Gastrocnemius medialis (tissue), 4 donors: ENCODE data around the gene THOC5. TPM values are rescaled to one million over a fixed set of nuclear protein-coding genes. Genes with fewer than 3 reads are reported as not detected.

Experiments
- ATAC-seq, 2 donors: fragments of 150-250 bp; one replicate each; pipeline ENCODE4 v1.9.1; 2016
- DNase-seq, 2 donors: peaks; one replicate each; pipeline ENCODE4 v3.0.0-alpha.2; 2019
- H3K27ac ChIP-seq, 4 donors: fragments of 200-600 bp; sonication (generic); 1 replicate in 1 of 4; 2 replicates in 3 of 4; pipeline ENCODE4 v1.5.1; 2016 to 2018; ENCODE audit warnings: mild to moderate bottlenecking in 2 of 4, moderate library complexity in 1 of 4
- H3K27me3 ChIP-seq, 3 donors: fragments of 200-600 bp; sonication (generic) in 2 of 3; 1 replicate in 1 of 3; 2 replicates in 2 of 3; pipeline versions ENCODE4 v1.5.1 to v1.6.0; 2016 to 2019; ENCODE audit warnings: mild to moderate bottlenecking in 1 of 3, moderate library complexity in 1 of 3
- H3K36me3 ChIP-seq, 2 donors: fragments of 200-600 bp; sonication (generic) in 1 of 2; one replicate each; pipeline ENCODE4 v1.5.1; 2017 to 2018
- H3K4me1 ChIP-seq, 2 donors: fragments of 200-600 bp; sonication (generic) in 1 of 2; one replicate each; pipeline ENCODE4 v1.5.1; 2016 to 2017; ENCODE audit warnings: mild to moderate bottlenecking in 2 of 2
- H3K4me3 ChIP-seq, 4 donors: fragments of 200-600 bp; sonication (generic) in 3 of 4; 1 replicate in 1 of 4; 2 replicates in 3 of 4; pipeline ENCODE4 v1.5.1; 2016 to 2019; ENCODE audit warnings: mild to moderate bottlenecking in 2 of 4
- H3K9me3 ChIP-seq, 3 donors: fragments of 200-600 bp; sonication (generic) in 2 of 3; 1 replicate in 1 of 3; 2 replicates in 2 of 3; pipeline ENCODE4 v1.5.1; 2016 to 2019
- CTCF ChIP-seq, 5 experiments: fragments of 450-650 bp in 3 of 5; fragments of 200-600 bp in 2 of 5; sonication (generic) in 2 of 5; IDR thresholded peaks in 4 of 5; conservative IDR thresholded peaks in 1 of 5; 1 replicate in 4 of 5; 2 replicates in 1 of 5; pipeline ENCODE4 v1.5.1; 2016 to 2019; ENCODE audit warnings: antibody characterized with exemption in 5 of 5, mild to moderate bottlenecking in 3 of 5, moderate library complexity in 3 of 5
- POLR2A ChIP-seq, 2 donors: fragments of 450-650 bp; IDR thresholded peaks; one replicate each; pipeline ENCODE4 v1.6.1; 2017; ENCODE audit warnings: antibody characterized with exemption in 2 of 2, mild to moderate bottlenecking in 2 of 2, moderate library complexity in 2 of 2
- in situ Hi-C, 4 donors: fragments of 200-750 bp; cut with MboI; loops; one replicate each; pipeline versions ENCODE4 v1.15.0 to v1.8.0; 2017; ENCODE audit warnings: low sequenced_read_pairs in 4 of 4
- intact Hi-C: fragments of 100-400 bp; cut with DNase I; formaldehyde crosslinking; loops from one replicate; pipeline ENCODE4 v1.15.1; 2023; ENCODE audit warnings: low total_unique reads
- total RNA-seq, 4 donors: library from RNA; depleted of rRNA; stranded (reverse); fragments of >200 nt; gene quantifications; one replicate each; pipeline versions ENCODE4 v1.1.0 to v1.2.3, GENCODE V29; 2016

The THOC5 gene
- total RNA-seq, 4 donors from 2014 or later = 38.4 to 71.4 (median 56.3) TPM

- no peak overlapping the region for H3K4me3 ChIP-seq
- intact Hi-C loops (no loop called here), in situ Hi-C loops (no loop called here)
- H3K27me3 ChIP-seq = peaks cover under 1 to 6% (median under 1%) of the 10 kb centered on the region in 3 donors
- TF ChIP-seq POLR2A (IDR thresholded peaks at IDR 0.05) (no peak), CTCF (IDR thresholded peaks at IDR 0.05 in 4 of 5, conservative IDR thresholded peaks at IDR 0.05 in 1 of 5) (no peak)
- H3K36me3 ChIP-seq = no peaks in the 10 kb centered on the region
- H3K9me3 ChIP-seq = no peaks in the 10 kb centered on the region
- H3K4me1 ChIP-seq = no peaks in the 10 kb centered on the region
- DNase-seq = no peak
- ATAC-seq = no peak
- H3K27ac ChIP-seq = no peak overlapping the region
Measured at GRCh38 chr22:29464581-29464980, 89.0 kb downstream of the THOC5 start.

GRCh38 chr22:29463629-29464028 is 89.9 kb downstream of the THOC5 start:
- no peaks in the 10 kb centered on the region for H3K4me1 ChIP-seq
- H3K9me3 ChIP-seq = no peaks in the 10 kb centered on the region
- no peak for ATAC-seq
- DNase-seq = no peak
- H3K27me3 ChIP-seq = peaks cover 0 to 3% (median 0%) of the 10 kb centered on the region in 3 donors
- H3K4me3 ChIP-seq = no peak overlapping the region
- intact Hi-C loops (no loop called here), in situ Hi-C loops (no loop called here)
- TF ChIP-seq POLR2A (IDR thresholded peaks at IDR 0.05) (no peak), CTCF (IDR thresholded peaks at IDR 0.05 in 4 of 5, conservative IDR thresholded peaks at IDR 0.05 in 1 of 5) (no peak)
- H3K27ac ChIP-seq = no peak overlapping the region
- no peaks in the 10 kb centered on the region for H3K36me3 ChIP-seq

- H3K27ac ChIP-seq = no peak overlapping the region
- H3K27me3 ChIP-seq = no peaks in the 10 kb centered on the region
- H3K9me3 ChIP-seq = no peaks in the 10 kb centered on the region
- ATAC-seq (no peak), DNase-seq (no peak)
- no peaks in the 10 kb centered on the region for H3K4me1 ChIP-seq
- in situ Hi-C loops = no loop called here
- intact Hi-C loops = no loop called here
- H3K36me3 ChIP-seq = no peaks in the 10 kb centered on the region
- no peak for TF ChIP-seq CTCF (IDR thresholded peaks at IDR 0.05 in 4 of 5, conservative IDR thresholded peaks at IDR 0.05 in 1 of 5)
- TF ChIP-seq POLR2A (IDR thresholded peaks at IDR 0.05) = no peak
- H3K4me3 ChIP-seq = no peak overlapping the region
Measured at GRCh38 chr22:29461263-29461662, 92.3 kb downstream of the THOC5 start.

GRCh38 chr22:29459773-29460172 is 93.8 kb downstream of the THOC5 start:
- intact Hi-C loops (no loop called here), in situ Hi-C loops (no loop called here)
- no peak for DNase-seq
- Histone ChIP-seq H3K9me3 (no peaks in the 10 kb centered on the region), H3K4me1 (no peaks in the 10 kb centered on the region), H3K36me3 (no peaks in the 10 kb centered on the region), H3K27ac (no peak overlapping the region), H3K4me3 (no peak overlapping the region), H3K27me3 (no peaks in the 10 kb centered on the region)
- ATAC-seq = no peak
- TF ChIP-seq CTCF (IDR thresholded peaks at IDR 0.05 in 4 of 5, conservative IDR thresholded peaks at IDR 0.05 in 1 of 5) (no peak), POLR2A (IDR thresholded peaks at IDR 0.05) (no peak)

GRCh38 chr22:29458551-29458950 is 95.0 kb downstream of the THOC5 start:
- H3K4me1 ChIP-seq = no peaks in the 10 kb centered on the region
- DNase-seq (no peak), ATAC-seq (no peak)
- no peak overlapping the region for H3K27ac ChIP-seq
- no peaks in the 10 kb centered on the region for H3K27me3 ChIP-seq
- H3K9me3 ChIP-seq = no peaks in the 10 kb centered on the region
- H3K36me3 ChIP-seq = no peaks in the 10 kb centered on the region
- in situ Hi-C loops = no loop called here
- no peak overlapping the region for H3K4me3 ChIP-seq
- TF ChIP-seq POLR2A (IDR thresholded peaks at IDR 0.05) (no peak), CTCF (IDR thresholded peaks at IDR 0.05 in 4 of 5, conservative IDR thresholded peaks at IDR 0.05 in 1 of 5) (no peak)
- intact Hi-C loops = no loop called here
